H9 (cell line): Measurements from ENCODE around the gene TMEM129. TPM values are rescaled to one million over a fixed set of nuclear protein-coding genes. Genes with fewer than 3 reads are reported as not detected.

Experiments
- DNase-seq: peaks from one replicate; pipeline ENCODE4 v3.0.0-alpha.2; 2017
- H2AFZ ChIP-seq: one replicate; pipeline ENCODE4 v1.6.1; 2013; ENCODE audit warnings: mild to moderate bottlenecking, low read length, control low read depth, moderate library complexity
- H2AK5ac ChIP-seq: 2 replicates; pipeline ENCODE4 v1.6.1; 2013; ENCODE audit warnings: low read length, control low read depth, mixed read lengths; ENCODE audit not compliant: insufficient read length
- H2BK120ac ChIP-seq: one replicate; pipeline ENCODE4 v1.6.1; 2013; ENCODE audit warnings: low read depth, mild to moderate bottlenecking, low read length, control low read depth, inconsistent platforms; ENCODE audit not compliant: poor library complexity, severe bottlenecking
- H2BK12ac ChIP-seq: 2 replicates; pipeline ENCODE4 v1.6.1; 2013; ENCODE audit warnings: low read length, control low read depth, mixed read lengths, low read depth; ENCODE audit not compliant: insufficient read length
- H2BK15ac ChIP-seq: 2 replicates; pipeline ENCODE4 v1.6.1; 2013; ENCODE audit warnings: low read depth, low read length, control low read depth
- H2BK20ac ChIP-seq: one replicate; pipeline ENCODE4 v1.6.1; 2013; ENCODE audit warnings: low read depth, mild to moderate bottlenecking, low read length, control low read depth, inconsistent platforms; ENCODE audit not compliant: poor library complexity, severe bottlenecking
- H2BK5ac ChIP-seq: 2 replicates; pipeline ENCODE4 v1.6.1; 2013; ENCODE audit warnings: low read length, control low read depth, mixed read lengths; ENCODE audit not compliant: insufficient read length
- H3K14ac ChIP-seq: 2 replicates; pipeline ENCODE4 v1.6.1; 2013; ENCODE audit warnings: low read length, control low read depth; ENCODE audit not compliant: insufficient read depth
- H3K18ac ChIP-seq: 2 replicates; pipeline ENCODE4 v1.6.1; 2013; ENCODE audit warnings: low read depth, mild to moderate bottlenecking, mixed read lengths, low read length, control low read depth; ENCODE audit not compliant: insufficient read length
- H3K23ac ChIP-seq: 2 replicates; pipeline ENCODE4 v1.6.1; 2013; ENCODE audit warnings: low read length, control low read depth, mixed read lengths, low read depth; ENCODE audit not compliant: insufficient read length
- H3K23me2 ChIP-seq: 2 replicates; pipeline ENCODE4 v1.6.1; 2013; ENCODE audit warnings: low read depth, mild to moderate bottlenecking, mixed read lengths, low read length, control low read depth; ENCODE audit not compliant: insufficient read length, poor library complexity, severe bottlenecking
- H3K27ac ChIP-seq: 2 replicates; pipeline ENCODE4 v1.5.1; 2013; ENCODE audit warnings: low read length, control low read depth, mixed read lengths, low read depth; ENCODE audit not compliant: insufficient read length
- H3K27me3 ChIP-seq: 2 replicates; pipeline ENCODE4 v1.6.1; 2013; ENCODE audit warnings: low read length, control low read depth, inconsistent platforms; ENCODE audit not compliant: insufficient read depth
- H3K4ac ChIP-seq: 2 replicates; pipeline ENCODE4 v1.6.1; 2013; ENCODE audit warnings: low read depth, mild to moderate bottlenecking, control low read depth, inconsistent platforms, low read length, moderate library complexity
- H3K4me1 ChIP-seq: 2 replicates; pipeline ENCODE4 v1.6.1; 2013; ENCODE audit warnings: low read length, control low read depth, inconsistent platforms; ENCODE audit not compliant: insufficient read depth
- H3K4me2 ChIP-seq: 2 replicates; pipeline ENCODE4 v1.6.1; 2013; ENCODE audit warnings: low read length, control low read depth, mixed read lengths; ENCODE audit not compliant: insufficient read length, insufficient read depth
- H3K56ac ChIP-seq: 2 replicates; pipeline ENCODE4 v1.6.1; 2013; ENCODE audit warnings: low read depth, mild to moderate bottlenecking, mixed read lengths, low read length, control low read depth; ENCODE audit not compliant: insufficient read length
- H3K79me1 ChIP-seq: 2 replicates; pipeline ENCODE4 v1.6.1; 2013; ENCODE audit warnings: low read depth, mild to moderate bottlenecking, moderate library complexity, low read length, control low read depth, inconsistent platforms; ENCODE audit not compliant: insufficient read depth, poor library complexity, severe bottlenecking
- H3K79me2 ChIP-seq: 2 replicates; pipeline ENCODE4 v1.6.1; 2013; ENCODE audit warnings: low read length, control low read depth, inconsistent platforms; ENCODE audit not compliant: insufficient read depth
- H3K9ac ChIP-seq: 2 replicates; pipeline ENCODE4 v1.6.1; 2013; ENCODE audit warnings: low read length, control low read depth, mixed read lengths; ENCODE audit not compliant: insufficient read length; ENCODE audit errors: extremely low read depth
- H3K9me3 ChIP-seq: one replicate; pipeline ENCODE4 v1.6.1; 2013; ENCODE audit warnings: low read depth, low read length, inconsistent platforms; ENCODE audit not compliant: control insufficient read depth
- H3T11ph ChIP-seq: one replicate; pipeline ENCODE4 v1.6.1; 2013; ENCODE audit warnings: mild to moderate bottlenecking, low read length, control low read depth, inconsistent platforms
- H4K20me1 ChIP-seq: one replicate; pipeline ENCODE4 v1.6.1; 2013; ENCODE audit not compliant: control insufficient read depth, insufficient read length, insufficient read depth
- H4K5ac ChIP-seq: 2 replicates; pipeline ENCODE4 v1.6.1; 2013; ENCODE audit warnings: low read depth, mild to moderate bottlenecking, mixed read lengths, low read length, control low read depth; ENCODE audit not compliant: insufficient read length
- H4K8ac ChIP-seq: replicated peaks from 2 replicates; pipeline ENCODE4 v1.6.1; 2013; ENCODE audit warnings: low read length, control low read depth, mixed read lengths, low read depth; ENCODE audit not compliant: insufficient read length
- H4K91ac ChIP-seq: 2 replicates; pipeline ENCODE4 v1.6.1; 2013; ENCODE audit warnings: low read depth, mild to moderate bottlenecking, moderate library complexity, mixed read lengths, low read length, control low read depth; ENCODE audit not compliant: insufficient read length
- H3K27ac Mint-ChIP-seq, 3 experiments: 2 replicates in 2 of 3; 3 replicates in 1 of 3; pipeline ENCODE4 v1.8.0; 2020 to 2021; ENCODE audit warnings: mixed read lengths in 3 of 3, mild to moderate bottlenecking in 1 of 3, moderate library complexity in 1 of 3
- H3K27me3 Mint-ChIP-seq: 2 replicates; pipeline ENCODE4 v1.8.0; 2021; ENCODE audit warnings: low read depth, mild to moderate bottlenecking, moderate library complexity, mixed read lengths
- H3K36me3 Mint-ChIP-seq, 3 experiments: 2 replicates in 2 of 3; 3 replicates in 1 of 3; pipeline ENCODE4 v1.8.0; 2020 to 2021; ENCODE audit warnings: low read depth in 3 of 3, mixed read lengths in 3 of 3; ENCODE audit not compliant: insufficient read depth in 1 of 3
- H3K4me1 Mint-ChIP-seq, 2 experiments: 2 replicates each; pipeline ENCODE4 v1.8.0; 2020; ENCODE audit warnings: mixed read lengths in 2 of 2
- H3K4me3 Mint-ChIP-seq, 2 experiments: 2 replicates in 1 of 2; 3 replicates in 1 of 2; pipeline ENCODE4 v1.8.0; 2020 to 2021; ENCODE audit warnings: mild to moderate bottlenecking in 2 of 2, mixed read lengths in 2 of 2, moderate library complexity in 1 of 2
- H3K9me3 Mint-ChIP-seq, 2 experiments: 2 replicates in 1 of 2; 3 replicates in 1 of 2; pipeline ENCODE4 v1.8.0; 2020; ENCODE audit warnings: mild to moderate bottlenecking in 2 of 2, mixed read lengths in 2 of 2, moderate library complexity in 1 of 2
- WGBS: extraction: QIAGEN DNeasy Blood & Tissue Kit; methylation state at CpG from one replicate; pipeline ENCODE4 v1.1.7; 2013; ENCODE audit warnings: missing lambda C conversion rate, low lambda C conversion rate, mixed read lengths; ENCODE audit not compliant: insufficient read length; ENCODE audit errors: extremely low coverage; 5-methylcytosine and 5-hydroxymethylcytosine counted together
- total RNA-seq: library from RNA; stranded (reverse); gene quantifications from 2 replicates; pipeline ENCODE4 v1.2.1, GENCODE V29; 2021
- TF ChIP-seq, protein P1 (sequence below): fragments of 200-600 bp; sonication (generic); conservative IDR thresholded peaks from 3 replicates; pipeline ENCODE4 v1.8.0; 2021; ENCODE audit warnings: antibody characterized with exemption, mild to moderate bottlenecking

Gene TMEM129
- total RNA-seq, 1 experiment from 2014 or later: 27.3 TPM

DNA sequence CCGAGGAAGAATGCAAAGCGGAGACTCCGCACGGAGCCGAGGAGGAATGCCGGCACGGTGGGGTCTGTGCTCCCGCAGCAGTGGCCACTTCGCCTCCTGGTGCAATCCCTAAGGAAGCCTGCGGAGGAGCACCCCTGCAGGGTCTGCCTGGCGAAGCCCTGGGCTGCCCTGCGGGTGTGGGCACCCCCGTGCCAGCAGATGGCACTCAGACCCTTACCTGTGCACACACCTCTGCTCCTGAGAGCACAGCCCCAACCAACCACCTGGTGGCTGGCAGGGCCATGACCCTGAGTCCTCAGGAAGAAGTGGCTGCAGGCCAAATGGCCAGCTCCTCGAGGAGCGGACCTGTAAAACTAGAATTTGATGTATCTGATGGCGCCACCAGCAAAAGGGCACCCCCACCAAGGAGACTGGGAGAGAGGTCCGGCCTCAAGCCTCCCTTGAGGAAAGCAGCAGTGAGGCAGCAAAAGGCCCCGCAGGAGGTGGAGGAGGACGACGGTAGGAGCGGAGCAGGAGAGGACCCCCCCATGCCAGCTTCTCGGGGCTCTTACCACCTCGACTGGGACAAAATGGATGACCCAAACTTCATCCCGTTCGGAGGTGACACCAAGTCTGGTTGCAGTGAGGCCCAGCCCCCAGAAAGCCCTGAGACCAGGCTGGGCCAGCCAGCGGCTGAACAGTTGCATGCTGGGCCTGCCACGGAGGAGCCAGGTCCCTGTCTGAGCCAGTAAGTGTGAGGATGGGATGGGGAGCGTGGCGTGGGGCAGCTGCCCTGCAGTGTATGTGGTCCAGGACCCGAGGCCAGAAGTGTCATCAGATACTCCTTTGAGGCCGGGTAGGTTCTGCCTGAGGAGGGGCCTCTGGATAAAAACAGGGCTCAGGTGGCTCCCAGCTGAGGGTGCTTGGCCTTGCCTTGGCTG, 7.2 kb upstream of the TMEM129 start:
- Histone ChIP-seq H3K56ac (no peak overlapping the region), H4K20me1 (peaks cover 5% of the 10 kb centered on the region), H3K23ac (no peak overlapping the region), H3K9ac (no peak overlapping the region), H3K27ac (no peak overlapping the region), H3K9me3 (no peaks in the 10 kb centered on the region), H2BK20ac (no peak overlapping the region), H3K23me2 (no peaks in the 10 kb centered on the region), H3K4ac (no peak overlapping the region), H2AFZ (no peak overlapping the region), H3K4me1 (no peaks in the 10 kb centered on the region), H3K27me3 (no peaks in the 10 kb centered on the region), H3T11ph (no peak overlapping the region), H2AK5ac (no peak overlapping the region), H3K4me2 (no peak overlapping the region), H4K8ac (no peak overlapping the region), H2BK15ac (no peak overlapping the region), H2BK12ac (no peak overlapping the region), H4K91ac (no peak overlapping the region), H4K5ac (no peak overlapping the region), H3K14ac (no peak overlapping the region), H2BK5ac (no peak overlapping the region), H3K79me1 (peaks cover 3% of the 10 kb centered on the region), H3K18ac (no peak overlapping the region), H3K79me2 (peaks cover 6% of the 10 kb centered on the region; the same call in 1 of the 2 replicates), H2BK120ac (no peak overlapping the region)
- peaks cover 63 to 92% (median 89%) of the 10 kb centered on the region in 3 experiments for H3K36me3 Mint-ChIP-seq
- H3K27ac Mint-ChIP-seq: peak overlapping the region in 2 of 3 experiments; percentile 20 to 70; a peak in 1 of 7 replicates
- DNase-seq: no peak
- no peak overlapping the region; a peak in 2 of 5 replicates for H3K4me3 Mint-ChIP-seq
- WGBS: no CpG with 5 or more reads among the region's 31 CpGs
- peaks cover 7 to 11% of the 10 kb centered on the region in 2 experiments for H3K4me1 Mint-ChIP-seq
- H3K9me3 Mint-ChIP-seq: no peaks in the 10 kb centered on the region
- TF ChIP-seq, protein P1, sequence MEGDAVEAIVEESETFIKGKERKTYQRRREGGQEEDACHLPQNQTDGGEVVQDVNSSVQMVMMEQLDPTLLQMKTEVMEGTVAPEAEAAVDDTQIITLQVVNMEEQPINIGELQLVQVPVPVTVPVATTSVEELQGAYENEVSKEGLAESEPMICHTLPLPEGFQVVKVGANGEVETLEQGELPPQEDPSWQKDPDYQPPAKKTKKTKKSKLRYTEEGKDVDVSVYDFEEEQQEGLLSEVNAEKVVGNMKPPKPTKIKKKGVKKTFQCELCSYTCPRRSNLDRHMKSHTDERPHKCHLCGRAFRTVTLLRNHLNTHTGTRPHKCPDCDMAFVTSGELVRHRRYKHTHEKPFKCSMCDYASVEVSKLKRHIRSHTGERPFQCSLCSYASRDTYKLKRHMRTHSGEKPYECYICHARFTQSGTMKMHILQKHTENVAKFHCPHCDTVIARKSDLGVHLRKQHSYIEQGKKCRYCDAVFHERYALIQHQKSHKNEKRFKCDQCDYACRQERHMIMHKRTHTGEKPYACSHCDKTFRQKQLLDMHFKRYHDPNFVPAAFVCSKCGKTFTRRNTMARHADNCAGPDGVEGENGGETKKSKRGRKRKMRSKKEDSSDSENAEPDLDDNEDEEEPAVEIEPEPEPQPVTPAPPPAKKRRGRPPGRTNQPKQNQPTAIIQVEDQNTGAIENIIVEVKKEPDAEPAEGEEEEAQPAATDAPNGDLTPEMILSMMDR: no peak
- H3K27me3 Mint-ChIP-seq: no peaks in the 10 kb centered on the region; the same call in 1 of the 2 replicates
